NOMO-1 treated with dmso at 0.1 percent for 144 hours (cell line): Measurements from ENCODE around the gene RGS16.

ENCODE experiments used
- DNase-seq: peaks from one replicate; lab custom pipeline; 2025; ENCODE audit not compliant: unreplicated experiment; lab: John Stamatoyannopoulos, UW

Gene RGS16

GRCh38 chr1:182587093-182587492, 17.1 kb downstream of the RGS16 start:
- DNase-seq, result no peak

- DNase-seq, result no peak
These were observed 17.8 kb downstream of the RGS16 start for GRCh38 chr1:182586380-182586779.

- DNase-seq, result no peak
These were observed 19.4 kb downstream of the RGS16 start for GRCh38 chr1:182584746-182585145.

- no peak for DNase-seq
These were observed 23.5 kb downstream of the RGS16 start for GRCh38 chr1:182580736-182581135.

- DNase-seq, result no peak
These were observed 28.5 kb downstream of the RGS16 start for GRCh38 chr1:182575540-182576149.

GRCh38 chr1:182574156-182574555, 30.0 kb downstream of the RGS16 start:
- no peak for DNase-seq

- no peak for DNase-seq
These were observed 33.6 kb downstream of the RGS16 start for GRCh38 chr1:182570611-182570970.

- no peak for DNase-seq
These were observed 34.1 kb downstream of the RGS16 start for GRCh38 chr1:182569939-182570610.

GRCh38 chr1:182568647-182569284, 35.4 kb downstream of the RGS16 start:
- DNase-seq, result no peak

GRCh38 chr1:182567629-182568028, 36.6 kb downstream of the RGS16 start:
- DNase-seq, result no peak

GRCh38 chr1:182565537-182565936, 38.7 kb downstream of the RGS16 start:
- no peak for DNase-seq

- DNase-seq, result no peak
These were observed 39.7 kb downstream of the RGS16 start for GRCh38 chr1:182564406-182565004.

GRCh38 chr1:182563095-182563494, 41.1 kb downstream of the RGS16 start:
- DNase-seq, result no peak

GRCh38 chr1:182561456-182561855, 42.7 kb downstream of the RGS16 start:
- DNase-seq, result no peak

GRCh38 chr1:182560392-182560984, 43.7 kb downstream of the RGS16 start:
- no peak for DNase-seq

GRCh38 chr1:182556279-182556678, 47.9 kb downstream of the RGS16 start:
- no peak for DNase-seq

- no peak for DNase-seq
These were observed 48.7 kb downstream of the RGS16 start for GRCh38 chr1:182555493-182555892.

- no peak for DNase-seq
These were observed 51.7 kb downstream of the RGS16 start for GRCh38 chr1:182552527-182552926.

GRCh38 chr1:182549811-182550210, 54.4 kb downstream of the RGS16 start:
- DNase-seq, result no peak

- no peak for DNase-seq
These were observed 54.8 kb downstream of the RGS16 start for GRCh38 chr1:182549346-182549745.
